ENCODE measurements around the gene ASB1. TPM values are rescaled to one million over a fixed set of nuclear protein-coding genes. Genes with fewer than 3 reads are reported as not detected.

ASB1 gene
- total and polyA plus RNA-seq, 2 of the 13 experiments (the other 11 are each of a cell fraction or from before 2014, with no cell fraction given) = 48.6 to 49.2 TPM

- TF ChIP-seq THAP8 (CRISPR knock-in tag; IDR thresholded peaks at IDR 0.05; ENCODE audit: borderline replicate concordance) = no peak
- peak; percentile 67 for TF ChIP-seq PBX2 (CRISPR knock-in tag; IDR thresholded peaks at IDR 0.05)
- TF ChIP-seq ESRRA (CRISPR knock-in tag; IDR thresholded peaks at IDR 0.05; ENCODE audit: low read depth) = peak; percentile 98
- TF ChIP-seq SYNCRIP (IDR thresholded peaks at IDR 0.05; ENCODE audit: insufficient read depth, low read depth, low read length) = no peak
- peak in 1 of 2 experiments; percentile 52; a peak in 2 of 4 replicates for TF ChIP-seq POLR2A (IDR thresholded peaks at IDR 0.05; ENCODE audit: insufficient read depth in 1 of 2, low read depth in 2 of 2, low read length in 2 of 2)
- no peak; the same call in 1 of the 2 replicates for TF ChIP-seq MXD3 (CRISPR knock-in tag; IDR thresholded peaks at IDR 0.05)
- TF ChIP-seq SIN3B (IDR thresholded peaks at IDR 0.05; ENCODE audit: low read length) = no peak
- peak; percentile 72 for TF ChIP-seq SOX13 (IDR thresholded peaks at IDR 0.05)
- TF ChIP-seq SOX13 (CRISPR knock-in tag; conservative IDR thresholded peaks at IDR 0.05 in 1 of 2, IDR thresholded peaks at IDR 0.05 in 1 of 2) = peak in 1 of 2 experiments; percentile 94; a peak in 2 of 4 replicates
- peak; percentile 79; the same call in 1 of the 2 replicates for TF ChIP-seq HIC2 (CRISPR knock-in tag; IDR thresholded peaks at IDR 0.05; ENCODE audit: low read depth)
- peak; percentile 71; the same call in 1 of the 2 replicates for TF ChIP-seq ZBTB49 (CRISPR knock-in tag; IDR thresholded peaks at IDR 0.05; ENCODE audit: borderline replicate concordance)
- peak; percentile 54 to 84; a peak in 3 of 4 replicates for TF ChIP-seq HMGXB4 (CRISPR knock-in tag; IDR thresholded peaks at IDR 0.05; ENCODE audit: borderline replicate concordance in 1 of 2, low read depth in 1 of 2)
- no peak for TF ChIP-seq ATF6 (CRISPR knock-in tag; conservative IDR thresholded peaks at IDR 0.05)
- TF ChIP-seq ZNF205 (CRISPR knock-in tag; IDR thresholded peaks at IDR 0.05) = peak; percentile 100
- TF ChIP-seq PTBP1 (IDR thresholded peaks at IDR 0.05; ENCODE audit: low read depth, low read length, poor library complexity, severe bottlenecking) = no peak
- peak; percentile 95 for TF ChIP-seq HNF4G (IDR thresholded peaks at IDR 0.05; ENCODE audit: borderline replicate concordance, low read depth, low read length)
- TF ChIP-seq HNF4G (CRISPR knock-in tag; IDR thresholded peaks at IDR 0.05; ENCODE audit: borderline replicate concordance, low read depth) = peak; percentile 100
- no peak for TF ChIP-seq SRSF4 (IDR thresholded peaks at IDR 0.05; ENCODE audit: low read depth, low read length, poor library complexity, severe bottlenecking)
These were observed 23.2 kb downstream of the ASB1 start (continued) for GRCh38 chr2:238449909-238450417.

Data from HepG2 (cell line).